ENCODE results near the gene SLC66A1.
A peak's percentile ranks its signal among the peaks of the same experiment; 100 is the strongest.

The SLC66A1 gene

DNA sequence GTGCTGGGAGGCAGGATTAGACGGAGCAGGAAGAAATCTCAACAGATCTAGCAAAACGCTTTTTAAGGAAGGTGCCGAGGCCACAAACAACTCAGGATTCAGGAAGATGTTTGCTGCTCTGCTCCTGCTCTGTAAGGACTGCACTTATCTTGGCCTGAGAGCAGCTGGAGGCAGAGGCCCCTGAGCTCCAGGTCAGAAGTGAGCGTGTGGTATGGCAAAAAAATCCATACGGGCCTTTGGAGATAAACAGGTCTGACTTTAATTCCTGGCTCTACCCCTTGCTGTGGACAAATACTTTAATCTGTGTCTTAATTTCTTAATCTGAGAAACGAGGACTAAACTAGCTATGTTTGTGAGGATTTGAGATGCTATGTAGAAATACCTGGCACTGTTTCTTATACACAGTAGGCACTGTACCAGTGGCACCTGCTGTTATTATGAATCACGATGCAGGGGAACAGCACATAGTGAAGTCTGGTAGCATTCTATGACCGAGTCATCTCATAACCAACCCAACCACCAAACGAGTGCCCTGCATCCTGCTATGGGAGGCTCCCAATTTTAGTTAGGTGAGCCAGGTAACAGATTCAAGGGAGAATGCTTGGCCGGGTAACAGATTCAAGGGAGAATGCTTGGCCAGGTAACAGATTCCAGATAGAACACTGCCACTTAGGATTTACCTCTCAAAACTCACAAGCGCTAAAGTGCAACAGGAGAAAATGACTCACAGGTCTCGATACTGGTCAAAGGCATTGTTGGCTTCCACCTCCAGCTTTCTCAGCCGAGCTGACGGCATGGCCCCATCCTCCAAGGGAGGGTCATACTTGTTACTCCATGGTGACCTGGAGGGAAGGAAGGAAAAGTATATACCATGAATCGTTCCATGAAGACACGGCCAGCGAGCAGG, 65.9 kb downstream of the SLC66A1 start:
- DNase-seq (ENCODE audit: low spot score): peak; percentile 37
